ENCODE results near the gene VSTM5.

DNA sequence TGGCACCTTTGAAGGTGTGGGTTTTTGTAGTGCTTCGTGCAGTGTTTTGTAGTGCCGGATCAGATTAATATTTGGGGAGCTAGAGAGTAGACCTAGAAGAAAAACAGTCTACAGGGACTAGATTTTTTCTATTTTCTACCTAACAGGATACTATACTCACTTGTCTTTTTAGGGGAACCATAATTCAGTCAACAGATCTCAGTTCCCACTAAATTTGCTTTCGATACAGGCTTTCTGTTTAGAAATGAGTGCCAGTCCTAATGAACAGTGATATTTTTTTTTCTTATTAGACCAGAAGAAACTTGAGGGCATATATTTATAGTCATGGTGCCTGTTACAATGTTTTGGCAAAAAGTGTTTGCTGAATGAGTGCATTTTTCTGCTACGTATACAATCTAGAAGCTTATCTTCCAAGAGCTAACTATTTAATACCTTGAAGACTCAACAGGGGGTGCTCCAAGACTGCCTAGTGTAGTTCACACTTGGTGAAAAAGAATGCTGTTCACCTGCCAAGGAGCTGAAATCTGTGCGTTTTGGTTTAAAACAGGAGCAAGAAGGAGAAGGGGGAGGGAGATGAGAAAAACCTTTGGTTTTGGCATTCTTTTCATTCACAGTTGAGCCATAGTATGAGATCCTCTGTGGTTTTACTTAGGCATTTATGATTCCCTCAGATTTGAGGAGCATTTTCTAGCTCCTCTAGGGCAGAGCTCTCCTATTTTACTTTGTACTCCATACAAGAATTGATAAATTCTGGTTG, 44.9 kb upstream of the VSTM5 start:
- TF ChIP-seq, protein P1, sequence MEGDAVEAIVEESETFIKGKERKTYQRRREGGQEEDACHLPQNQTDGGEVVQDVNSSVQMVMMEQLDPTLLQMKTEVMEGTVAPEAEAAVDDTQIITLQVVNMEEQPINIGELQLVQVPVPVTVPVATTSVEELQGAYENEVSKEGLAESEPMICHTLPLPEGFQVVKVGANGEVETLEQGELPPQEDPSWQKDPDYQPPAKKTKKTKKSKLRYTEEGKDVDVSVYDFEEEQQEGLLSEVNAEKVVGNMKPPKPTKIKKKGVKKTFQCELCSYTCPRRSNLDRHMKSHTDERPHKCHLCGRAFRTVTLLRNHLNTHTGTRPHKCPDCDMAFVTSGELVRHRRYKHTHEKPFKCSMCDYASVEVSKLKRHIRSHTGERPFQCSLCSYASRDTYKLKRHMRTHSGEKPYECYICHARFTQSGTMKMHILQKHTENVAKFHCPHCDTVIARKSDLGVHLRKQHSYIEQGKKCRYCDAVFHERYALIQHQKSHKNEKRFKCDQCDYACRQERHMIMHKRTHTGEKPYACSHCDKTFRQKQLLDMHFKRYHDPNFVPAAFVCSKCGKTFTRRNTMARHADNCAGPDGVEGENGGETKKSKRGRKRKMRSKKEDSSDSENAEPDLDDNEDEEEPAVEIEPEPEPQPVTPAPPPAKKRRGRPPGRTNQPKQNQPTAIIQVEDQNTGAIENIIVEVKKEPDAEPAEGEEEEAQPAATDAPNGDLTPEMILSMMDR (conservative IDR thresholded peaks at IDR 0.05; ENCODE audit: low read depth, low read length) = peak; percentile 72
- no peak for TF ChIP-seq EZH2 (IDR thresholded peaks at IDR 0.05; ENCODE audit: borderline replicate concordance, low read depth, low read length, poor library complexity, severe bottlenecking)
